Endothelial cell of umbilical vein (primary cell): ENCODE results near the gene USP2. TPM values are rescaled to one million over a fixed set of nuclear protein-coding genes. Genes with fewer than 3 reads are reported as not detected.
A peak's percentile ranks its signal among the peaks of the same experiment; 100 is the strongest.

Source experiments
- Bru-seq: library from RNA; stranded (reverse); fragments of 400-500 nt; gene quantifications from one replicate; lab custom pipeline; 2021; lab: Mats Ljungman, UMichigan
- BruChase-seq, 2 experiments: library from RNA; stranded (reverse); fragments of 400-500 nt; gene quantifications; one replicate each; lab custom pipeline; 2021; lab: Mats Ljungman, UMichigan
- BruUV-seq: library from RNA; stranded (reverse); fragments of 400-500 nt; replicated peaks from 2 replicates; lab custom pipeline; 2021; lab: Mats Ljungman, UMichigan
- CTCF ChIA-PET: fragments of 300-600, 350-600 bp; sonication (Branson Sonifier 250); formaldehyde crosslinking; loops from one replicate; lab custom pipeline; 2021; ENCODE audit warnings: antibody characterized with exemption, inconsistent platforms; lab: Charles Lee
- POLR2A ChIA-PET: fragments of 300-600, 350-600 bp; sonication (Branson Sonifier 250); formaldehyde crosslinking; loops from one replicate; lab custom pipeline; 2021; ENCODE audit warnings: antibody characterized with exemption, inconsistent platforms; lab: Charles Lee
- DNase-seq: peaks from one replicate; pipeline ENCODE4 v3.0.0-alpha.2; 2011; ENCODE audit warnings: low read depth, low spot score
- FAIRE-seq: peaks from 2 replicates; lab custom pipeline; 2011; peaks lifted over from hg19 to GRCh38; lab: Jason Lieb, UNC
- H2AFZ ChIP-seq: 2 replicates; pipeline ENCODE4 v1.6.0; 2012; ENCODE audit warnings: low read depth, low read length, control low read depth, inconsistent platforms
- H3K27ac ChIP-seq: 2 replicates; pipeline ENCODE4 v1.5.1; 2011; ENCODE audit warnings: low read depth, mild to moderate bottlenecking, control low read depth, low read length, moderate library complexity; ENCODE audit not compliant: insufficient read depth
- H3K27me3 ChIP-seq, 2 experiments: 2 replicates each; pipeline versions ENCODE4 v1.6.0 to v1.6.1; 2011; ENCODE audit warnings: low read length in 2 of 2, mixed read lengths in 1 of 2; ENCODE audit not compliant: control insufficient read depth in 2 of 2, insufficient read depth in 2 of 2
- H3K36me3 ChIP-seq, 2 experiments: 2 replicates in 1 of 2; 3 replicates in 1 of 2; pipeline ENCODE4 v1.5.1; 2011; ENCODE audit warnings: low read length in 2 of 2, mild to moderate bottlenecking in 1 of 2, moderate library complexity in 1 of 2; ENCODE audit not compliant: control insufficient read depth in 2 of 2, insufficient read depth in 2 of 2; ENCODE audit errors: extremely low read depth in 1 of 2
- H3K4me1 ChIP-seq: 3 replicates; pipeline ENCODE4 v1.5.1; 2011; ENCODE audit warnings: mild to moderate bottlenecking, low read length; ENCODE audit not compliant: control insufficient read depth, insufficient read depth; ENCODE audit errors: extremely low read depth
- H3K4me2 ChIP-seq: 2 replicates; pipeline ENCODE4 v1.6.1; 2011; ENCODE audit warnings: low read length, control low read depth, mixed read lengths; ENCODE audit not compliant: insufficient read depth
- H3K4me3 ChIP-seq, 3 experiments: fragments of 200-600 bp in 1 of 3; sonication (generic), shearing (Covaris generic) in 1 of 3; replicated peaks in 1 of 3; 2 replicates each; pipeline ENCODE4 v1.5.1; 2011 to 2016; ENCODE audit warnings: control low read depth in 3 of 3, low read length in 3 of 3, mild to moderate bottlenecking in 2 of 3, inconsistent platforms in 1 of 3, low read depth in 1 of 3, moderate library complexity in 1 of 3; ENCODE audit not compliant: insufficient read depth in 1 of 3
- H3K79me2 ChIP-seq: 2 replicates; pipeline ENCODE4 v1.6.0; 2012; ENCODE audit warnings: low read length, inconsistent platforms; ENCODE audit not compliant: control insufficient read depth, insufficient read depth
- H3K9ac ChIP-seq: replicated peaks from 2 replicates; pipeline ENCODE3; 2011; ENCODE audit warnings: low read length, control low read depth; ENCODE audit not compliant: insufficient read depth; ENCODE audit errors: extremely low read depth
- H3K9me1 ChIP-seq: replicated peaks from 3 replicates; pipeline ENCODE4 v1.6.0; 2011; ENCODE audit warnings: mild to moderate bottlenecking, low read length; ENCODE audit not compliant: control insufficient read depth, insufficient read depth; ENCODE audit errors: extremely low read depth
- H3K9me3 ChIP-seq: replicated peaks from 2 replicates; pipeline ENCODE4 v1.5.1; 2012; ENCODE audit warnings: low read length, inconsistent platforms; ENCODE audit not compliant: control insufficient read depth, insufficient read depth
- H4K20me1 ChIP-seq: replicated peaks from 2 replicates; pipeline ENCODE3; 2011; ENCODE audit warnings: mild to moderate bottlenecking, low read length; ENCODE audit not compliant: control insufficient read depth, insufficient read depth; ENCODE audit errors: extremely low read depth
- CTCF ChIP-seq, 2 donors: IDR thresholded peaks; 1 replicate in 1 of 2; 2 replicates in 1 of 2; pipeline ENCODE4 v1.5.1; 2011; ENCODE audit warnings: low read length in 2 of 2, mild to moderate bottlenecking in 2 of 2, moderate library complexity in 2 of 2, control low read depth in 1 of 2, inconsistent platforms in 1 of 2, low read depth in 1 of 2; ENCODE audit not compliant: insufficient read depth in 1 of 2; ENCODE audit errors: extremely low read depth in 1 of 2
- EZH2 ChIP-seq: IDR thresholded peaks from 2 replicates; pipeline ENCODE4 v1.6.1; 2012; ENCODE audit warnings: borderline replicate concordance, low read depth, mild to moderate bottlenecking, moderate library complexity, low read length, inconsistent platforms; ENCODE audit not compliant: severe bottlenecking
- FOS ChIP-seq: IDR thresholded peaks from 2 replicates; pipeline ENCODE4 v1.6.1; 2011; ENCODE audit warnings: mild to moderate bottlenecking, low read length, moderate library complexity, borderline replicate concordance; ENCODE audit not compliant: insufficient read depth
- GATA2 ChIP-seq: IDR thresholded peaks from 2 replicates; pipeline ENCODE4 v1.7.0; 2011; ENCODE audit warnings: low read depth, mild to moderate bottlenecking, moderate library complexity, mixed read lengths, low read length; ENCODE audit not compliant: insufficient read length, insufficient read depth
- MAX ChIP-seq: IDR thresholded peaks from 2 replicates; pipeline ENCODE4 v1.6.1; 2011; ENCODE audit not compliant: insufficient read depth, insufficient read length
- MYC ChIP-seq: IDR thresholded peaks from one replicate; pipeline ENCODE4 v1.6.1; 2011; ENCODE audit warnings: mild to moderate bottlenecking, low read depth, low read length
- POLR2A ChIP-seq: IDR thresholded peaks from 2 replicates; pipeline ENCODE4 v1.6.1; 2012; ENCODE audit warnings: low read depth, mild to moderate bottlenecking, control low read depth, low read length
- POLR2AphosphoS5 ChIP-seq: IDR thresholded peaks from 2 replicates; pipeline ENCODE4 v1.6.1; 2012; ENCODE audit warnings: low read depth, mild to moderate bottlenecking, control low read depth, low read length, moderate library complexity; ENCODE audit not compliant: insufficient read depth
- dilution Hi-C: fragments of 300-500 bp; cut with MboI; formaldehyde crosslinking; loops from one replicate; pipeline ENCODE4 v1.15.0; 2019; ENCODE audit warnings: low sequenced_read_pairs; ENCODE audit not compliant: extremely low pct_ligation_motif_present
- intact Hi-C: fragments of 100-400 bp; cut with micrococcal nuclease; formaldehyde crosslinking; loops from one replicate; pipeline ENCODE4 v1.10.0; 2022
- long read RNA-seq: library from polyadenylated mRNA; stranded (forward); transcript quantifications from one replicate; pipeline ENCODE4 v2.0.0, GENCODE V29; 2021
- polyA minus RNA-seq, 3 experiments: library from RNA; depleted of rRNA, polyadenylated mRNA; stranded (reverse); fragments of >200 nt; gene quantifications; 1 replicate in 1 of 3; 2 replicates in 2 of 3; pipeline ENCODE4 v1.2.3, GENCODE V29; 2011
- polyA plus RNA-seq, 4 experiments: library from polyadenylated mRNA; depleted of rRNA in 3 of 4; stranded (reverse) in 3 of 4; unstranded in 1 of 4; fragments of >200 nt; gene quantifications; 2 replicates each; pipeline versions ENCODE4 v1.2.1 to v1.2.3, GENCODE V29; 2011 to 2012; ENCODE audit warnings: missing spikeins in 1 of 4
- total RNA-seq: library from RNA; stranded (reverse); gene quantifications from 2 replicates; pipeline ENCODE4 v1.2.3, GENCODE V29; 2021

The USP2 gene
- total RNA-seq (1.1 and 1.2 TPM in 2 replicates), polyA plus RNA-seq (0.21 and 0.22 TPM in 2 replicates), polyA minus RNA-seq (0.45 and 0.53 TPM in 2 replicates), Bru-seq, nascent RNA (percentile 19 among the genes with signal in this experiment), BruChase-seq, experiment 1, labeled RNA remaining after a 6-hour chase (percentile 15 among the genes with signal in this experiment), BruChase-seq, experiment 2, labeled RNA remaining after a 2-hour chase (percentile 24 among the genes with signal in this experiment)
- polyA plus RNA-seq (2011; cell fraction: cytosol; rRNA removed), result 0.27 and 0.30 TPM in 2 replicates
- polyA plus RNA-seq (2011; cell fraction: nucleus; rRNA removed), result 0.21 and 0.35 TPM in 2 replicates
- polyA plus RNA-seq (2012), result 0.64 and 1.2 TPM in 2 replicates
- 1.7 TPM for polyA minus RNA-seq (2011; cell fraction: cytosol; rRNA and poly(A)+ RNA removed)
- 0.29 and 0.67 TPM in 2 replicates for polyA minus RNA-seq (2011; cell fraction: nucleus; rRNA and poly(A)+ RNA removed)
- long read RNA-seq, result 0 reads

- H3K79me2 ChIP-seq, result no peaks in the 10 kb centered on the region
- intact Hi-C loops, result loop anchor here (1.0 to 2.0 kb wide), 3 partner anchors 61 to 237 kb away; no protein-coding TSS in a partner anchor
- POLR2A ChIA-PET, result interaction anchor here (0.6 kb wide), 2 partner anchors 25 to 77 kb away, joined by 3 to 5 read pairs; no protein-coding TSS in a partner anchor
- peak within 1 kb of the TSS in 2 of 3 experiments; percentile 41 to 51 for H3K4me3 ChIP-seq
- peaks cover 10% of the 10 kb centered on the region for H3K4me1 ChIP-seq
- H3K36me3 ChIP-seq, result no peaks in the 10 kb centered on the region
- CTCF ChIA-PET, result interaction anchor here (0.8 to 4.6 kb wide), 12 partner anchors 9 to 96 kb away, joined by 3 to 44 read pairs (median 5); partner anchors contain the start of gene C1QTNF5
- H3K9ac ChIP-seq, result peak within 1 kb of the TSS; percentile 17
- peak within 1 kb of the TSS; percentile 75 for H3K4me2 ChIP-seq
- peak within 1 kb of the TSS; percentile 86 for H2AFZ ChIP-seq
- dilution Hi-C loops, result no loop called here
- no peak within 1 kb of the TSS for H3K27ac ChIP-seq
- DNase-seq (peak; percentile 95), FAIRE-seq (peak; percentile 97)
- BruUV-seq, result no TSS peak
- H3K9me1 ChIP-seq, result no peaks in the 10 kb centered on the region
- no peaks in the 10 kb centered on the region for H3K9me3 ChIP-seq
- peaks cover 7 to 14% of the 10 kb centered on the region in 2 experiments for H3K27me3 ChIP-seq
- no peak for TF ChIP-seq POLR2A
- no peak for TF ChIP-seq FOS
- TF ChIP-seq POLR2AphosphoS5, result peak; percentile 30
- peak; percentile 97 for TF ChIP-seq MAX
- peak; percentile 92 for TF ChIP-seq CTCF (IDR thresholded peaks at IDR 0.05; ENCODE audit: extremely low read depth in 1 of 2, insufficient read depth in 1 of 2, low read depth in 1 of 2, low read length in 2 of 2)
- TF ChIP-seq MYC, result no peak
- no peak for TF ChIP-seq GATA2
- TF ChIP-seq EZH2, result no peak
- no peaks in the 10 kb centered on the region for H4K20me1 ChIP-seq
These were observed at the start of gene USP2 for GRCh38 chr11:119381181-119381988. Gene USP2, minus strand, starts transcription at chr11:119381690. Its CDS starts 8,210 bp downstream, at chr11:119373480.
